Measurements from ENCODE around the gene BCL11A.

Gene BCL11A

DNA sequence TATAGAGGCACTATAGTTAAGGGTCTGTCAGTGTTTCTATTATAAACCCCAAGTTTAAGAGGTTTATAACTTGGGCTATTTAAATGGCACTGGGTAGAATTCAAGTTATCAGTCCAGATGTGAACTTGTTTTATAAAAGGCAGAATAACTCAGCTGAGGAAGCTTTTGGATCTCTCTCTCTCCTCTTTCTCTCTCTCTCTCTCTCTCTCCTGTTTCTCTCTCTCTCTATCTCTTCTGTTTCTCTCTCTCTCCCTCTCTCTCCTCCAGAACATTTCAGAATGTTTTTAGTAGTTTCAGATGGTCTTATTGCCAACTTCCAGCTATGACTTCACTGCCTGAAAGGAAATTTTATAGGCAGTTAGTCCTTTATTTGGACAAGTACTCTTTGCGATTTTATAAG, 6.4 kb upstream of the BCL11A start:
- TF ChIP-seq, protein P1, sequence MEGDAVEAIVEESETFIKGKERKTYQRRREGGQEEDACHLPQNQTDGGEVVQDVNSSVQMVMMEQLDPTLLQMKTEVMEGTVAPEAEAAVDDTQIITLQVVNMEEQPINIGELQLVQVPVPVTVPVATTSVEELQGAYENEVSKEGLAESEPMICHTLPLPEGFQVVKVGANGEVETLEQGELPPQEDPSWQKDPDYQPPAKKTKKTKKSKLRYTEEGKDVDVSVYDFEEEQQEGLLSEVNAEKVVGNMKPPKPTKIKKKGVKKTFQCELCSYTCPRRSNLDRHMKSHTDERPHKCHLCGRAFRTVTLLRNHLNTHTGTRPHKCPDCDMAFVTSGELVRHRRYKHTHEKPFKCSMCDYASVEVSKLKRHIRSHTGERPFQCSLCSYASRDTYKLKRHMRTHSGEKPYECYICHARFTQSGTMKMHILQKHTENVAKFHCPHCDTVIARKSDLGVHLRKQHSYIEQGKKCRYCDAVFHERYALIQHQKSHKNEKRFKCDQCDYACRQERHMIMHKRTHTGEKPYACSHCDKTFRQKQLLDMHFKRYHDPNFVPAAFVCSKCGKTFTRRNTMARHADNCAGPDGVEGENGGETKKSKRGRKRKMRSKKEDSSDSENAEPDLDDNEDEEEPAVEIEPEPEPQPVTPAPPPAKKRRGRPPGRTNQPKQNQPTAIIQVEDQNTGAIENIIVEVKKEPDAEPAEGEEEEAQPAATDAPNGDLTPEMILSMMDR (IDR thresholded peaks at IDR 0.05; ENCODE audit: insufficient read depth, missing control alignments), result no peak
- FAIRE-seq (no peak), DNase-seq (ENCODE audit: insufficient read length, low spot score) (no peak)

- no peak for FAIRE-seq
- TF ChIP-seq, protein P1 (IDR thresholded peaks at IDR 0.05; ENCODE audit: insufficient read depth, missing control alignments), result no peak
- no peak for DNase-seq (ENCODE audit: insufficient read length, low spot score)
Observed at GRCh38 chr2:60558536-60558935, 5.1 kb upstream of the BCL11A start.

GRCh38 chr2:60557486-60557864, 4.0 kb upstream of the BCL11A start:
- DNase-seq (ENCODE audit: insufficient read length, low spot score), result no peak
- TF ChIP-seq, protein P1 (IDR thresholded peaks at IDR 0.05; ENCODE audit: insufficient read depth, missing control alignments), result no peak

DNA sequence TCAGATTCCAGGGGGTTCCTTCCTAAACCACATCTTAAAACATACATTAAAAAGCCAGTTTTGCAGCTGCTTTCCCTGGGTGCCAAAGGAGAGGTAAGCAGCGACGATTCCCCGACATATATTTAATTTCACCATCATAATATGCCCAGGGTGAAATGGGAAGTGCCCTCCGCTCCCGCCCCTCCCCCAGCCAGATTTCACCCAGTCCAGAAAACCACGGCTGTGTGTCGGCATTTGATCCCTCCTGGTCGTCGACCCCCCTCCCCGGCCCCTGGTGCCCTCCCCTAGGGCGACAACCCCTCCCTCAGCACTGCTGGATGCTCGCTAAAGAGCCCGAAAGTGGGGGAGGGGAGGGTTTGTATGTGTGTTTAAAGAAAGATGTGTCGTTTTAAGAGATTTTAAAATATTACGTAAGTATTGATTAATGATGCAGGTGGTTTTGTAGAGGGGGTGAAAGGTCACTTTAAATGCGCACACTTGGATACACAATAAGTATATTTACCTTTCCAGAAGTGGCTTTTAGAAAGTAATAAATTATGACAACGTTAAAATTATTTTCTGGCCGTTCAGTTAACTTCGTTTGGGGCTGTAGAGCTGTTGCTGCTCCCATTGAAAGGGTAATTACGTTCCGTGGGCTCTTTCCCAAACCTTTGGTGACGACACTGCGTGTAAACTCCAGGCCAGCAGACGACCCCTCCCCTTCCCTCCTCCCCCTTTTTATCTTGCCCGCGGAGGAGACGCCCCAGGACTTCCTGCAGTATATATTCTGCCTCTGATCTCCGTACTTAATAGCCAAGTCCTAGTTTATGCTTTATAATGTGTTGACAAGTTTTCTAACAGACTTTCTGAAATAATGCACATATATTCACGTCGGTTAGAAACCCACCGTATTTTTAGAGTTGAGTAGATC, 3.4 kb upstream of the BCL11A start:
- DNase-seq (ENCODE audit: insufficient read length, low spot score), result no peak
- TF ChIP-seq, protein P1 (IDR thresholded peaks at IDR 0.05; ENCODE audit: insufficient read depth, missing control alignments), result no peak
- no peak for FAIRE-seq

More at GRCh38 chr2:60557486-60557864, 4.0 kb upstream of the BCL11A start:
- no peak for FAIRE-seq

GRCh38 chr2:60556175-60556574, 2.7 kb upstream of the BCL11A start:
- DNase-seq (ENCODE audit: insufficient read length, low spot score) (no peak), FAIRE-seq (no peak)
- TF ChIP-seq, protein P1 (IDR thresholded peaks at IDR 0.05; ENCODE audit: insufficient read depth, missing control alignments), result no peak

- no peak for FAIRE-seq
- DNase-seq (ENCODE audit: insufficient read length, low spot score), result no peak
- TF ChIP-seq, protein P1 (IDR thresholded peaks at IDR 0.05; ENCODE audit: insufficient read depth, missing control alignments), result no peak
Observed at GRCh38 chr2:60555783-60556139, 2.3 kb upstream of the BCL11A start.
